Adrenal gland (tissue), 12 donors: ENCODE data around the gene CYB5R3. TPM values are rescaled to one million over a fixed set of nuclear protein-coding genes. Genes with fewer than 3 reads are reported as not detected.

Experiments
- DNase-seq, 7 donors: peaks; one replicate each; pipeline ENCODE4 v3.0.0-alpha.2; 2019 to 2020
- H3K27ac ChIP-seq, 5 donors: fragments of 200-600 bp; sonication (generic) in 4 of 5; 1 replicate in 3 of 5; 2 replicates in 2 of 5; pipeline versions ENCODE4 v1.5.1 to v1.8.0; 2016 to 2020; ENCODE audit warnings: mild to moderate bottlenecking in 1 of 5
- H3K27me3 ChIP-seq: fragments of 200-600 bp; 2 replicates; pipeline ENCODE4 v1.8.0; 2021
- H3K36me3 ChIP-seq, 2 donors: fragments of 200-600 bp; replicated peaks in 1 of 2; 1 replicate in 1 of 2; 2 replicates in 1 of 2; pipeline versions ENCODE4 v1.5.1 to v1.8.0; 2018 to 2022
- H3K4me1 ChIP-seq, 2 donors: fragments of 200-600 bp; replicated peaks in 1 of 2; 1 replicate in 1 of 2; 2 replicates in 1 of 2; pipeline versions ENCODE4 v1.5.1 to v1.8.0; 2018 to 2021
- H3K4me3 ChIP-seq, 4 donors: fragments of 200-600 bp; sonication (generic) in 3 of 4; one replicate each; pipeline ENCODE4 v1.5.1; 2016 to 2018
- H3K9me3 ChIP-seq, 3 donors: fragments of 200-600 bp; sonication (generic) in 1 of 3; replicated peaks in 1 of 3; 1 replicate in 2 of 3; 2 replicates in 1 of 3; pipeline versions ENCODE4 v1.5.1 to v1.8.0; 2016 to 2021
- POLR2A ChIP-seq, 2 donors: fragments of 450-650 bp; IDR thresholded peaks; one replicate each; pipeline ENCODE4 v1.6.1; 2017; ENCODE audit warnings: antibody characterized with exemption in 2 of 2, mild to moderate bottlenecking in 2 of 2, moderate library complexity in 1 of 2
- WGBS, 4 donors: extraction: QIAGEN DNeasy Blood & Tissue Kit in 2 of 4; methylation state at CpG; one replicate each; pipeline versions ENCODE4 v1.1.5 to v1.1.7; 2013 to 2017; 5-methylcytosine and 5-hydroxymethylcytosine counted together
- intact Hi-C, 2 donors: fragments of 100-400 bp; cut with DNase I; formaldehyde crosslinking; loops; one replicate each; pipeline versions ENCODE4 v1.14.1 to v1.15.0; 2022 to 2023
- polyA plus RNA-seq, 3 donors: library from polyadenylated mRNA; stranded (reverse); fragments of 200-250 nt in 2 of 3; fragments of 350-450 nt in 1 of 3; fragmentation: Illumina TruSeq in 1 of 3; extraction: RNeasy Lipid Tissue Mini Kit (QIAGEN cat#74804) in 1 of 3; gene quantifications; one replicate each; pipeline ENCODE4 v1.2.3, GENCODE V29; 2013 to 2014
- total RNA-seq, 9 donors: library from RNA; depleted of rRNA in 4 of 9; stranded (reverse); fragments of >200 nt in 4 of 9; fragments of 120-200 nt in 1 of 9; fragmentation: NEBNext Ultra II Directional in 1 of 9; extraction: Animal tissue kit (Norgen Biotek cat#: 25700) in 1 of 9; gene quantifications; one replicate each; pipeline versions ENCODE4 v1.1.0 to v1.2.4, GENCODE V29; 2013 to 2023
- TF ChIP-seq, protein P1 (sequence below), 6 experiments: fragments of 450-650 bp in 4 of 6; fragments of 200-600 bp in 2 of 6; sonication (generic) in 1 of 6; IDR thresholded peaks; 1 replicate in 5 of 6; 2 replicates in 1 of 6; pipeline versions ENCODE4 v1.5.1 to v1.8.0; 2016 to 2021; ENCODE audit warnings: antibody characterized with exemption in 6 of 6, mild to moderate bottlenecking in 2 of 6, moderate library complexity in 1 of 6
- donor health status: healthy with polysubstance abuse.
- donor health status: Bipolar disorder and iron deficiency.
- donor health status: DM: yes; HTN: yes; CAD: no.
- donor health status: DM: no; HTN: no; CAD: no.
- donor health status: DM: no; HTN: no; CAD: no.
- donor health status: DM: yes; HTN: yes; CAD: no.

The CYB5R3 gene
- total and polyA plus RNA-seq, 12 donors, result 101 to 578 (median 251) TPM

DNA sequence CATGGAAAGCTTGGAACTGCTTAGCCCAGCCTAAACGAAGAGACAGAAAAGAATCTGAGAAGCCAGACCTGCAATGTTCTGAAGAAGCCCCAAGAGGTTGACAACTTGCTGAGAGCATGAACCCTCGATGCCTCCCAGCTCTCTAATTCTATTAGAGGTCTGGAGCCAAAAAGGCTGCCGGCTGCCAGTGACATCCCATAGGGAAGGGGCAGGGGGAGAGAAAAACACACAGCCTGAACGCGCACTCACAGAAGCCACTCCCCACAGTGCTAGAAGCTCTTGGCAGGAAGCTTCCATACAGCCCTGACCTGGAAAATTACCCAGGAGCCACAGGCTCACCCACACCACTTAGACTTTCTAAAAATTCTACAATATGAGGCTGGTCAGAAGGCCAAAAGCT lies 52.9 kb downstream of the CYB5R3 start:
- peak; percentile 70 to 88 (median 82) for DNase-seq
- Histone ChIP-seq H3K9me3 (no peaks in the 10 kb centered on the region), H3K4me3 (no peak overlapping the region), H3K27me3 (no peaks in the 10 kb centered on the region), H3K36me3 (peaks cover 0 to 99% of the 10 kb centered on the region in 2 donors), H3K27ac (peak overlapping the region; percentile 35 to 83 (median 74)), H3K4me1 (peaks cover 16 to 21% of the 10 kb centered on the region in 2 donors)
- intact Hi-C loops, result no loop called here
- no peak for TF ChIP-seq POLR2A (IDR thresholded peaks at IDR 0.05)
- TF ChIP-seq, protein P1, sequence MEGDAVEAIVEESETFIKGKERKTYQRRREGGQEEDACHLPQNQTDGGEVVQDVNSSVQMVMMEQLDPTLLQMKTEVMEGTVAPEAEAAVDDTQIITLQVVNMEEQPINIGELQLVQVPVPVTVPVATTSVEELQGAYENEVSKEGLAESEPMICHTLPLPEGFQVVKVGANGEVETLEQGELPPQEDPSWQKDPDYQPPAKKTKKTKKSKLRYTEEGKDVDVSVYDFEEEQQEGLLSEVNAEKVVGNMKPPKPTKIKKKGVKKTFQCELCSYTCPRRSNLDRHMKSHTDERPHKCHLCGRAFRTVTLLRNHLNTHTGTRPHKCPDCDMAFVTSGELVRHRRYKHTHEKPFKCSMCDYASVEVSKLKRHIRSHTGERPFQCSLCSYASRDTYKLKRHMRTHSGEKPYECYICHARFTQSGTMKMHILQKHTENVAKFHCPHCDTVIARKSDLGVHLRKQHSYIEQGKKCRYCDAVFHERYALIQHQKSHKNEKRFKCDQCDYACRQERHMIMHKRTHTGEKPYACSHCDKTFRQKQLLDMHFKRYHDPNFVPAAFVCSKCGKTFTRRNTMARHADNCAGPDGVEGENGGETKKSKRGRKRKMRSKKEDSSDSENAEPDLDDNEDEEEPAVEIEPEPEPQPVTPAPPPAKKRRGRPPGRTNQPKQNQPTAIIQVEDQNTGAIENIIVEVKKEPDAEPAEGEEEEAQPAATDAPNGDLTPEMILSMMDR (IDR thresholded peaks at IDR 0.05), result no peak
- 24 to 41% (median 26%) methylated on average over 5 of the region's 5 CpGs for WGBS, 4 donors

DNA sequence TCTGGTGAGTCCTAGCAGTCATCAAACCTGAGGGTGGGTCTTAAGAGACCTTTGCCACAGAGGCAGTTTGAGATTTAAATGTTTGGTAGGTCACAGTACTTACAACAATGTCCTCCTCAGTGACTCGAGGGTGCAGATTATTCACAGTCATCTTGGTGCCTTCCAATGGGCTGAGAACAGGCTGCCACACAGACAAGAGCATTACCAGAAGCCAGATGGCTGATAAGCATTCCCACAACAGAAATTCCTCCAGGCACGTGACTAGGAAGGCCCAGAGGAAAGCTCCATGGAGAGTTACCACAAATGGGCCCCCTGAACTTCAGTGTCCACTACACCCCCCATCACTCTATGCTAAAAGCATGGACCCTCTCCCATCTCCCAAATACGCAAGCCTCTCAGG lies 53.8 kb downstream of the CYB5R3 start:
- TF ChIP-seq POLR2A (IDR thresholded peaks at IDR 0.05), result no peak
- TF ChIP-seq, protein P1 (IDR thresholded peaks at IDR 0.05), result no peak
- intact Hi-C loops, result no loop called here
- H3K4me1 ChIP-seq, result peaks cover 16 to 21% of the 10 kb centered on the region in 2 donors
- 66 to 92% (median 82%) methylated on average over 1 to 3 of the region's 3 CpGs for WGBS, 4 donors
- peaks cover 0 to 99% of the 10 kb centered on the region in 2 donors for H3K36me3 ChIP-seq
- H3K4me3 ChIP-seq, result no peak overlapping the region
- no peaks in the 10 kb centered on the region for H3K9me3 ChIP-seq
- peak overlapping the region in 4 of 5 donors; percentile 35 to 83 (median 78) for H3K27ac ChIP-seq
- DNase-seq, result no peak
- no peaks in the 10 kb centered on the region for H3K27me3 ChIP-seq

DNA sequence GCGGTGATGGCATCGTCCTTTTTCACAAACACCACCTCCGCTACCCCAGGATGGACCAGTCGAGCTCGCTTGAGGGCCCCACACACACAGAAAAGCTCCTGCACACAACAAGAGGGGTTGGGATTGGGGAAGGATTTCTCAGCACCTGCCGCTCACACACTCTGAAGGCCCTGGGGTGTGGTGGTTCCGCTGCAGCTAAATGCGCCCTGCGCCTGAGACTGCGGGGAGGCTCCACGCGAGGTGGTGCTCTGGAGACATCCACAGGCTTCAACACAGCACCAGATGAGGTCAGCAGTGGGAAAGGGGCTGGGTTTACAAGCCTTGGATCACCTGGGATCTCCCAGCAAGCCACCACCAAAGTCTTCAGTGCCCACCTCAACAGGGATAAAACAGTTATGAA lies 57.2 kb downstream of the CYB5R3 start:
- 96 to 100% (median 97%) methylated on average over 5 to 12 of the region's 12 CpGs for WGBS, 4 donors

DNA sequence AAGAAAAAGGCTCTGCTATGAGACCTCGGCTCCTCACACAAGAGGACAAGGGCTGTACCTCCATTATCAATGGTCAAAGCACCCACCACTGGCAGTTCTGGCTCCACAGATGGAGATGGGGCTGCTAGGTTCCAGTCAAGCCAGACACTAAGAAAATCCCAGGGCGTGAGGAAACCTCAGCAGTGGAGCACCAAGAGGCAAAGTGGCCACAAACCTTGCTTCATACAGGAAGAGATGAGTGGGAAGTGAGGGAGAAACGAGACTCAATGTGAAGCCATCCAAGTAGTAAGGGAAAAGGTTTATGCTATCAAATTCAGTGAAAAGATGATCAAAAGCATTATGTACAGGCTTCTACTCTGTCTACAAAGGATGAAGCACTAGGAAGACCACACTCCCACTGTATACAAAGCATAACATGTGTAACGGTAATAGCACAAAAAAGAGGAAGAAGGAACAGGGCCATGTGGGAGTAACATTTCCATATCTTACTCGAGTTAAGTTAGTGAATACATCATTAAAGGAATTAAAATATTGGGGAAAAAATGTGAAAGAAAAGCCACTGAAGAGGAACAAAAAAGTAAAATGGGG lies 61.5 kb downstream of the CYB5R3 start:
- Histone ChIP-seq H3K27ac (no peak overlapping the region), H3K4me1 (no peaks in the 10 kb centered on the region), H3K36me3 (peaks cover 0 to 88% of the 10 kb centered on the region in 2 donors), H3K4me3 (no peak overlapping the region), H3K27me3 (no peaks in the 10 kb centered on the region), H3K9me3 (no peaks in the 10 kb centered on the region)
- 73 to 80% (median 76%) methylated on average over 5 of the region's 5 CpGs for WGBS, 4 donors
- TF ChIP-seq, protein P1 (IDR thresholded peaks at IDR 0.05), result no peak
- TF ChIP-seq POLR2A (IDR thresholded peaks at IDR 0.05), result no peak
- DNase-seq, result no peak
- intact Hi-C loops, result no loop called here

More for the DNA sequence above, 57.2 kb downstream of the CYB5R3 start:
- Histone ChIP-seq H3K27me3 (no peaks in the 10 kb centered on the region), H3K36me3 (peaks cover 0 to 96% of the 10 kb centered on the region in 2 donors), H3K9me3 (no peaks in the 10 kb centered on the region), H3K27ac (no peak overlapping the region), H3K4me1 (peaks cover 12% of the 10 kb centered on the region in 2 donors), H3K4me3 (no peak overlapping the region)
- TF ChIP-seq POLR2A (IDR thresholded peaks at IDR 0.05), result no peak
- DNase-seq, result no peak
- intact Hi-C loops, result no loop called here

DNA sequence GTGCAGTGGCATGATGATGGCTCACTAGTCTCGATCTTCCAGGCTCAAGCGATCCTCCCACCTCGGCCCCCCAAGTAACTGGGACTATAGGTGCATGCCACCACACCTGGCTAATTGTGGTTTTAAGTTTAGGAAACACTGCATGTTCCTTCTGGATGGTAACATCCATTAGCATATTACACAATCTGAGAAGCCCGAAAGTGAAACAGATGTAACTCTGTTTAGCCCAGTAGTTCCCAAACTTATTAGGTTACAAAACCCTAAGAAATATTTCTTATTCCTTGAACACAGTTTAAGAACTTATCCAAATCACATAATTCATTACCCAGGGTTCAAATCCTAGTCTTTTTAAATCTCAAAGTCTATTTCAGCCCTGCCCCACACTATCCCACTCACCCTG lies 62.8 kb downstream of the CYB5R3 start:
- WGBS, 4 donors, result 81 to 95% (median 86%) methylated on average over 4 of the region's 4 CpGs
- intact Hi-C loops, result no loop called here
- no peak for DNase-seq
- TF ChIP-seq, protein P1 (IDR thresholded peaks at IDR 0.05), result no peak
- TF ChIP-seq POLR2A (IDR thresholded peaks at IDR 0.05), result no peak
- Histone ChIP-seq H3K9me3 (no peaks in the 10 kb centered on the region), H3K27ac (no peak overlapping the region), H3K4me1 (peaks cover 0 to 6% of the 10 kb centered on the region in 2 donors), H3K4me3 (no peak overlapping the region), H3K27me3 (no peaks in the 10 kb centered on the region), H3K36me3 (peaks cover 0 to 75% of the 10 kb centered on the region in 2 donors)
